ENCODE results near the gene CREBRF. TPM values are rescaled to one million over a fixed set of nuclear protein-coding genes. Genes with fewer than 3 reads are reported as not detected.
"Not testable (repeated sequence)": the region's sequence is repeated elsewhere in the genome, so short reads cannot be mapped to it uniquely, and the experiment has no call there.

CREBRF gene
- total and polyA plus RNA-seq, 5 donors, result 6.9 to 29.7 (median 24.8) TPM

DNA sequence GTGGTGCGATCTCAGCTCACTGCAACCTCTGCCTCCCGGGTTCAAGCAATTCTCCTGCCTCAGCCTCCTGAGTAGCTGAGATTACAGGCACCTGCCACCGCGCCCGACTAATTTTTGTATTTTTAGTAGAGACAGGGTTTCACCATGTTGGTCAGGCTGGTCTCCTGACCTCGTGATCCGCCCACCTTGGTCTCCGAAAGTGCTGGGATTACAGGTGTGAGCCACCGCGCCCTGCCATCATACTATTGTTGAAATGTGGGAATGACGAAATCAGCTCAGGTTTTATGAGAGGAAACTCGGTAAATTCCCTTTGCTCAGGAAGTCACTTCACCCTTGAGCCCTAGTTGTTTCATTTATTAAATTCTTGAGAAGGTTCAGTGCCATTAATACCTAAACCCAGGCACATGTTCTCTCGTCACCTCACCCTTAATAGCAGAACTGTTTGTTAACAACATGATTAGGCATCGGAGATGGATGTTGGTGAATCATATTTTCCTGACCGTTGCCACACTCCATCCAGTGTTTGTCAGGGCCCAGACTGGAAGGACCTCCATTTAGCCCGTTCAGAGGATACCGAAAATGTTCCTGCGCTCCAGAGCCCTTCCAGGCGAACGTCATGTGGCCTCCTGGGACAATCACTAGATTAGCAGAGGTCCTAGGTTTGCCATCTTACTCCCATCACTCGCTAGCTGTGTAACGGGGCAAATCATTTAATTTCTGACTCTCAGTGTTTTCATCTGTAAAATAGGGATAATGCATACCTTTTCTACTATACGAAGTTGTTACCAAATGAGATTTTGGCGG, 20.0 kb upstream of the CREBRF start:
- Histone ChIP-seq H3K4me1 (ENCODE audit: control insufficient read depth, insufficient read depth, low read length) (no peaks in the 10 kb centered on the region), H3K9me3 (ENCODE audit: control insufficient read depth, low read length) (no peaks in the 10 kb centered on the region), H3K27ac (ENCODE audit: low read length) (peak overlapping the region; percentile 42), H3K27me3 (ENCODE audit: control insufficient read depth, insufficient read depth) (no peaks in the 10 kb centered on the region), H3K4me3 (ENCODE audit: low read length) (no peak overlapping the region)
- intact Hi-C loops (cut with DNase I), result no loop called here
- WGBS, result 90% methylated on average over 24 of the region's 24 CpGs
- DNase-seq (no peak), ATAC-seq (no peak)

- DNase-seq (no peak), ATAC-seq (no peak)
- intact Hi-C loops (cut with DNase I), result no loop called here
- no peak overlapping the region for H3K4me3 ChIP-seq (ENCODE audit: low read length)
- 80% methylated on average over 3 of the region's 3 CpGs for WGBS
- no peak overlapping the region for H3K27ac ChIP-seq (ENCODE audit: low read length)
- no peaks in the 10 kb centered on the region for H3K27me3 ChIP-seq (ENCODE audit: control insufficient read depth, insufficient read depth)
- no peaks in the 10 kb centered on the region for H3K9me3 ChIP-seq (ENCODE audit: control insufficient read depth, low read length)
- H3K4me1 ChIP-seq (ENCODE audit: control insufficient read depth, insufficient read depth, low read length), result no peaks in the 10 kb centered on the region
Measured at GRCh38 chr5:173039188-173039587, 17.0 kb upstream of the CREBRF start.

DNA sequence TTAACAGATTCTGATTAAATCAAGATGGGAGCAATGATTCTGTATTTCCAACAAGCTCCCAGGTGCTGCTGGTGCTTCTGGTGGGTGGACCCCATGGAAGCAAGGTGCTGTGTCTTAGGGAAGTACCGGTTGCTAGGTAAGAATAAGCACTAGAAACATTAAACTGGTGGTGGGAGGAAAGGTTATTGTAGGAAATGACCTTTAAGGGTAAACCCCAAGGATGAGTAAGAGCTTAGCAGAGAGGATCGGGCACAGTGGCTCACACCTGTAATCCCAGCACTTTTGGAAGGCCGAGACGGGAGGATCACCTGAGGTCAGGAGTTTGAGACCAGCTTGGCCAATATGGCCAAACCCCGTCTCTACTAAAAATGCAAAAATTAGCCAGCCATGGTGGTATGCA, 16.2 kb upstream of the CREBRF start:
- Histone ChIP-seq H3K9me3 (ENCODE audit: control insufficient read depth, low read length) (no peaks in the 10 kb centered on the region), H3K27ac (ENCODE audit: low read length) (no peak overlapping the region), H3K4me1 (ENCODE audit: control insufficient read depth, insufficient read depth, low read length) (no peaks in the 10 kb centered on the region), H3K4me3 (ENCODE audit: low read length) (no peak overlapping the region), H3K27me3 (ENCODE audit: control insufficient read depth, insufficient read depth) (no peaks in the 10 kb centered on the region)
- DNase-seq (no peak), ATAC-seq (no peak)
- intact Hi-C loops (cut with DNase I), result no loop called here
- WGBS, result 96% methylated on average over 5 of the region's 5 CpGs

- ATAC-seq, result no peak
- H3K4me3 ChIP-seq (ENCODE audit: low read length), result no peak overlapping the region
- H3K27ac ChIP-seq (ENCODE audit: low read length), result no peak overlapping the region
- 81% methylated on average over 7 of the region's 7 CpGs for WGBS
- no peak for DNase-seq
- intact Hi-C loops (cut with DNase I), result no loop called here
- H3K4me1 ChIP-seq (ENCODE audit: control insufficient read depth, insufficient read depth, low read length), result no peaks in the 10 kb centered on the region
- no peaks in the 10 kb centered on the region for H3K27me3 ChIP-seq (ENCODE audit: control insufficient read depth, insufficient read depth)
- H3K9me3 ChIP-seq (ENCODE audit: control insufficient read depth, low read length), result no peaks in the 10 kb centered on the region
Measured at GRCh38 chr5:173041881-173042762, 14.0 kb upstream of the CREBRF start.

DNA sequence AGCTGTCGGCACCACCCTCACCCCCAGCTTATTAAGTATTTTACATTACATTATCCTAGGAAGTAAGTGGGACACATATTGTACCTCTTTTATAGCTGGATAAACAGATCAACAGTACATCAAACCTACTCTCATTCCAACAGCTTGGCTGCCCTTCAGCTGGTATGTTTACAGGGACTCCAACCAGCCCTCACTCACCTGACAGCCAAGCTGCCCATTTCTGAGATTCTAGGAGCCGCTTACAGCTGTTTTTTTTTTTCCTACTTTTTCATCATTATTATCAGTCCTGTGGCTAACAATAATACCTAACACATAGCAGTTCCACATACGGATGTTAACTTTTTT, 13.4 kb upstream of the CREBRF start:
- no peaks in the 10 kb centered on the region for H3K9me3 ChIP-seq (ENCODE audit: control insufficient read depth, low read length)
- intact Hi-C loops (cut with DNase I), result no loop called here
- 85% methylated on average over 3 of the region's 3 CpGs for WGBS
- no peak overlapping the region for H3K27ac ChIP-seq (ENCODE audit: low read length)
- DNase-seq (no peak), ATAC-seq (no peak)
- H3K4me1 ChIP-seq (ENCODE audit: control insufficient read depth, insufficient read depth, low read length), result no peaks in the 10 kb centered on the region
- H3K4me3 ChIP-seq (ENCODE audit: low read length), result no peak overlapping the region
- no peaks in the 10 kb centered on the region for H3K27me3 ChIP-seq (ENCODE audit: control insufficient read depth, insufficient read depth)

DNA sequence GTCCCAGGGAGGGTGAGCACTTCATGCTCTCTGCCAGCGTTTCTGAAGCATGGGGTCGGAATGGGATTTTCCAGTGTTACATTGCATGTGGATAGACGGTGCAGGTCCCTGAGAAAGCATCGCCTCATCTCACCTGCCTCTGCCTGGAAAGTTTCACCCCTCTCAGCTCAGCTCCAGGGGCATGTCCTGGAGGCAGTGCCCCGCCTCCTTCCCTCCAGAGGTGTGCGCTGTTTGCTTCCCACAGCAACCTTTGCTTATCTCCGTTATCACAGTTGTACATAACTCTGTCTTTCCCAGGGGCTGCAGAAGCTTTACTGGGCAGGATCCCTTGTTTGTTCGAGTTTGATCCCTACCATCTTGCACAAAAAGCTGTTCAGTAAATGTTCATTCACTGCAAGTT, 10.7 kb upstream of the CREBRF start:
- no peak for DNase-seq
- no peaks in the 10 kb centered on the region for H3K9me3 ChIP-seq (ENCODE audit: control insufficient read depth, low read length)
- H3K4me3 ChIP-seq (ENCODE audit: low read length), result no peak overlapping the region
- intact Hi-C loops (cut with DNase I), result no loop called here
- H3K4me1 ChIP-seq (ENCODE audit: control insufficient read depth, insufficient read depth, low read length), result no peaks in the 10 kb centered on the region
- no peak for ATAC-seq
- WGBS, result 47% methylated on average over 8 of the region's 8 CpGs
- no peak overlapping the region for H3K27ac ChIP-seq (ENCODE audit: low read length)
- no peaks in the 10 kb centered on the region for H3K27me3 ChIP-seq (ENCODE audit: control insufficient read depth, insufficient read depth)

DNA sequence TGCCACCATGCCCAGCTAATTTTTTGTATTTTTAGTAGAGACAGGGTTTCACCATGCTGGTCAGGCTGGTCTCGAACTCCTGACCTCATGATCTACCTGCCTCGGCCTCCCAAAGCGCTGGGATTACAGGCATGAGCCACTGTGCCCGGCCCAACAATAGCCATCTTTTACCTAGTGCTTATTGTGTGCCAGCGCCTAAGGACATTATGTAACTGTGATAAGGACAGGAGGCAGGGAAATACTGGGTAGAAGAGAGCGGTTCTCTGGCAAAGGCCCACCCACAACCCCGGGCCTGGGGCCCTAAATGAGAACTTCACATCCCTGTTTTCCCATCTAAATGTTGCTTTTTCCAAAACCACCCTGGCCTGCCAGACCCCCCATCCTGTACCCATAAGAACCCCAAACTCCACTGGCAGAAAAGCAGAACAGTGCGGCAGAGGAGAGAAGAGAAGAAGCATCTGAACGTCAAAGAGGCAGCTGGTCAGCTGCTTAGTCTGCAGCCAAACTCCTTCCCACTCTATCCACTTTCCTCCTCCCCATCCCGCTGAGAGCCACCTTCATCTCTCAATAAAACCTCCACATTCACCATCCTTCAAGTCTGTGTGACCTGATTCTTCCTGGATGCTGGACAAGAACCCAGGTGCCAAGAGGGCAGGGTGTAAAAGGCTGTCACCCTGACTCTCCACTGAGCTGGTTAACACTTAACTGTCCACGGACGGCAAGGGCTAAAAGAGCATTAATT, 8.9 kb upstream of the CREBRF start:
- H3K27ac ChIP-seq (ENCODE audit: low read length); H3K9me3 ChIP-seq (ENCODE audit: control insufficient read depth, low read length); ATAC-seq; H3K4me3 ChIP-seq (ENCODE audit: low read length); intact Hi-C loops (cut with DNase I); H3K27me3 ChIP-seq (ENCODE audit: control insufficient read depth, insufficient read depth); H3K4me1 ChIP-seq (ENCODE audit: control insufficient read depth, insufficient read depth, low read length); DNase-seq: not testable (repeated sequence)
- WGBS, result 73% methylated on average over 12 of the region's 12 CpGs

GRCh38 chr5:173047838-173048105, 8.4 kb upstream of the CREBRF start:
- H3K9me3 ChIP-seq (ENCODE audit: control insufficient read depth, low read length), result no peaks in the 10 kb centered on the region
- no peak overlapping the region for H3K27ac ChIP-seq (ENCODE audit: low read length)
- no peak overlapping the region for H3K4me3 ChIP-seq (ENCODE audit: low read length)
- 68% methylated on average over 6 of the region's 6 CpGs for WGBS
- no peaks in the 10 kb centered on the region for H3K27me3 ChIP-seq (ENCODE audit: control insufficient read depth, insufficient read depth)
- no peaks in the 10 kb centered on the region for H3K4me1 ChIP-seq (ENCODE audit: control insufficient read depth, insufficient read depth, low read length)
- ATAC-seq (no peak), DNase-seq (no peak)
- intact Hi-C loops (cut with DNase I), result no loop called here

- Histone ChIP-seq H3K4me3 (ENCODE audit: low read length) (peak overlapping the region; percentile 28), H3K4me1 (ENCODE audit: control insufficient read depth, insufficient read depth, low read length) (no peaks in the 10 kb centered on the region), H3K27ac (ENCODE audit: low read length) (no peak overlapping the region), H3K9me3 (ENCODE audit: control insufficient read depth, low read length) (no peaks in the 10 kb centered on the region), H3K27me3 (ENCODE audit: control insufficient read depth, insufficient read depth) (no peaks in the 10 kb centered on the region)
- intact Hi-C loops (cut with DNase I), result loop anchor here in 1 of 4 donors (10.0 kb wide), 1 partner anchor 66 kb away; the partner anchor contains the start of gene ATP6V0E1
- no peak for DNase-seq
- no peak for ATAC-seq
- 61% methylated on average over 2 of the region's 2 CpGs for whole genome bisulfite sequencing
Measured at GRCh38 chr5:173050791-173051190, 5.4 kb upstream of the CREBRF start.

- intact Hi-C loops (cut with DNase I), result loop anchor here in 1 of 4 donors (10.0 kb wide), 1 partner anchor 67 kb away; the partner anchor contains the start of gene ATP6V0E1
- no peak for ATAC-seq
- no peak overlapping the region for H3K4me3 ChIP-seq (ENCODE audit: low read length)
- WGBS, result 72% methylated on average over 5 of the region's 5 CpGs
- no peaks in the 10 kb centered on the region for H3K9me3 ChIP-seq (ENCODE audit: control insufficient read depth, low read length)
- H3K27ac ChIP-seq (ENCODE audit: low read length), result no peak overlapping the region
- no peaks in the 10 kb centered on the region for H3K27me3 ChIP-seq (ENCODE audit: control insufficient read depth, insufficient read depth)
- H3K4me1 ChIP-seq (ENCODE audit: control insufficient read depth, insufficient read depth, low read length), result no peaks in the 10 kb centered on the region
- no peak for DNase-seq
Measured at GRCh38 chr5:173051746-173052145, 4.4 kb upstream of the CREBRF start.

GRCh38 chr5:173053041-173053440, 3.1 kb upstream of the CREBRF start:
- intact Hi-C loops (cut with DNase I), result loop anchor here in 1 of 4 donors (10.0 kb wide), 1 partner anchor 68 kb away; the partner anchor contains the start of gene ATP6V0E1
- no peaks in the 10 kb centered on the region for H3K4me1 ChIP-seq (ENCODE audit: control insufficient read depth, insufficient read depth, low read length)
- no peak for ATAC-seq
- H3K4me3 ChIP-seq (ENCODE audit: low read length), result no peak overlapping the region
- WGBS, result 67% methylated on average over 3 of the region's 3 CpGs
- H3K9me3 ChIP-seq (ENCODE audit: control insufficient read depth, low read length), result no peaks in the 10 kb centered on the region
- H3K27me3 ChIP-seq (ENCODE audit: control insufficient read depth, insufficient read depth), result no peaks in the 10 kb centered on the region
- no peak overlapping the region for H3K27ac ChIP-seq (ENCODE audit: low read length)
- no peak for DNase-seq
